DMS114 treated with DMSO at 0.1 percent for 48 hours (cell line): ENCODE results near the gene CLPTM1.
"Not testable (repeated sequence)": the region's sequence is repeated elsewhere in the genome, so short reads cannot be mapped to it uniquely, and the experiment has no call there.

Experiments used
- DNase-seq: peaks from one replicate; lab custom pipeline; 2025; ENCODE audit not compliant: unreplicated experiment; lab: John Stamatoyannopoulos, UW

The CLPTM1 gene

DNA sequence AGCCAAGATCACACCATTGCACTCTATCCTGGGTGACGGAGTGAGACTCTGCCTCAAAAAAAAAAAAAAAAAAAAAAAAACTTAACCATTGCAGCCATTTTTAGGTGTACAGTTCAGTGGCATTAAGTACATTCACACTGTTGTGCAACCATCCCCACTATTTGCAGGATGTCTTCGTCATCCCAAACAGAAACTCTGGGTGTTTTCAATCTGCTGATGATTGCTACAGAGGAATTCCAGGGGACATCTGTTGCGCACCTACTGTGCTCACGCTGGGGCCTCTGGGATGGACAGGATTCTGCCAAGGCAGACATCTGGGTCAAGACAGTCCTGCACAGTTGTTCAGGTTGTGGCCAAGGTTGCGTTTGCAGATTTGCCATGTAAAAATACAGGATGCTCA, 15.5 kb upstream of the CLPTM1 start:
- DNase-seq = no peak

DNA sequence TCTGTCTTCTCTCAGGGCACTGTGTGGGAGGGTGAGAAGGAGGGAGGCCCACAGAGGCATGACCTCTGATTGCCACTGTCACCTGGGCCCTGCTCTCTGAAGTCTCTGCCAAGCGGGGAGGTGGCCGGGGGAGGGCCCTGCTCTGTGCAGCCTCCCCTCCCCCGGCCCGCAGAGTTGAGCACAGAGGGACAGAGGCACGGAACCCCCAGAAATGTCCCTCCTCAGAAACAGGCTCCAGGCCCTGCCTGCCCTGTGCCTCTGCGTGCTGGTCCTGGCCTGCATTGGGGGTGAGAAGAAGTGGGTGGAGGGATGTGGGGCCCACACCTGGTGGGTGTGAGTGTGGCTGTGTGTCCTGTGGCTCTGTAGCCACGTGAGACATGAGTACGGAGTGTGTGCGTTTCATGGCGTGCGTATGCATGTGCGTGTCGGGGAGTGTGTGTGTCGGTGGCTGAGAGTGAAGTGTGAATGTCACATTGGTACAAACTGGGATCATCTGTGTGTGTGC, 13.1 kb upstream of the CLPTM1 start, which contains the start of gene APOC4:
APOC4 (plus strand) TSS at position 171 of the 505 bp plus-strand sequence; CDS start at position 212, 41 bp downstream.
- DNase-seq = no peak

DNA sequence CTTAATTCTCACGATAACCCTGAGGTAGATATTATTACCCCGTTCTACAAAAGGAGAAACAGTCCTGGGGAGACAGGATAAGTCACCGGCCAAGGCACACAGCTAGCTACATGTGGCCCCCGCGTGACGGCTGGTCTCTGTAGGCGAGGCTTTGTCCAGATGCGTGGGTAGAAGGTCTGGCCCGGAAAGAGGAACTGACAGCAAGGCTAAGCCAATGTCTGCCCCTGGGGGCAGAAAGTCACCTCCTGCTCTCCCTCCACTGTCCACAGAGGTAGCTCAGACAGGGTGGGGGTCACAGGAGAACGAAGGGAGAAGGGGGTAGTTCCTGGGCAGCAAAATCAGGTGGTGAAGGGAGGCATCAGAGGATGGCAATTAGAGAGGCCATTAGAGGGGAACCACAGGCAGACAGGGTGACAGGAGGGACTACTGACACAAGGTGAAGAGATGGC, 11.4 kb upstream of the CLPTM1 start:
- DNase-seq = no peak

DNA sequence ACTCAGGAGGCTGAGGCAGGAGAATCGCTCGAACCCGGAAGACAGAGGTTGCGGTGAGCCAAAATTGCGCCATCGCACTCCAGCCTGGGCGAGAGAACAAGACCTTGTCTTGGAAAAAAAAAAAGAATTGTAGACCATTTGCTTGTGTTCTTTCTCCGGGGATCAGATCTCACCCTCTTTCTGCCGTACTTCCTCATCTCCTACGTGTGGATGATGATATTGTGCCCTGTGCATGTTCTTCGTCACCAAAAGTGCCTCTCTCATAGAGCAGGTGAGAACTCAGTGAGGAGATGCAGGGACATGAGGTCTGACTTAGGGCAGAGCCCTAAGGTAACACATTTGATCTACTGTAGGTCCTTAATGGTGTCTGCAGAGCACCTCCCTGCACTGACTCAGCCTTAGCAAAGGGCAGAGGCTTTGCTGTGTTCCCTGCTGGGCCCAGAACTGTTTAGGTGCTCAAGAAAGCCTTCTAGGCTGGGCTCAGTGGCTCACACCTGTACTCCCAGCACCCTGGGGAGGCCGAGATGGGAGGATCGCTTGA, 8.1 kb upstream of the CLPTM1 start:
- DNase-seq = no peak

DNA sequence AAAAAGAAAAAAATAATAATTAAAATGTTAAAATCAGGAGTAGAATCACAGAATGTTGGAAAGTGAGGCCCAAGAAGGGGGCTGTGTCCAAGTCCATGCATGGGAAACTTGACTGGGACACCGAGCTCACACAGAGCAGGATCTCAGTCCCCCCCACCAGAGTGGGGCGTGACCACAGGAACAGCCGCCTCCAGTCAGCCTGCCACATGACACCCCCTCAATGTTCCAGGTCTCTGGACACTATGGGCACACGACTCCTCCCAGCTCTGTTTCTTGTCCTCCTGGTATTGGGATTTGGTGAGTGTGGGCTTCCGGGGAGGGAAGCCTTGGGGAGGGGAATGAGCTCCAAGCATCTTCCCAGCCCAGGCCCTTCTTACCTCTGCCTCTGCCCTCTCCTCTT, 6.9 kb upstream of the CLPTM1 start:
- DNase-seq = no peak

DNA sequence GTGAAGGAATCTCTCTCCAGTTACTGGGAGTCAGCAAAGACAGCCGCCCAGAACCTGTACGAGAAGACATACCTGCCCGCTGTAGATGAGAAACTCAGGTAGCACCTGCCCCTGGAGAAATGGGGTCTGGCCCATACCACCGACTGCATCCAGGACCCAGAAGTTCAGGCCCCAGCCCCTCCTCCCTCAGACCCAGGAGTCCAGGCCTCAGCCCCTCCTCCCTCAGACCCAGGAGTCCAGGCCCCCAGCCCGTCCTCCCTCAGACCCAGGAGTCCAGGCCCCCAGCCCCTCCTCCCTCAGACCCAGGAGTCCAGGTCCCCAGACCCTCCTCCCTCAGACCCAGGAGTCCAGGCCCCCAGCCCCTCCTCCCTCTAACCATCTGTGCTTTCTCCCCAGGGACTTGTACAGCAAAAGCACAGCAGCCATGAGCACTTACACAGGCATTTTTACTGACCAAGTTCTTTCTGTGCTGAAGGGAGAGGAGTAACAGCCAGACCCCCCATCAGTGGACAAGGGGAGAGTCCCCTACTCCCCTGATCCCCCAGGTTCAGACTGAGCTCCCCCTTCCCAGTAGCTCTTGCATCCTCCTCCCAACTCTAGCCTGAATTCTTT, 6.3 kb upstream of the CLPTM1 start:
- no peak for DNase-seq

DNA sequence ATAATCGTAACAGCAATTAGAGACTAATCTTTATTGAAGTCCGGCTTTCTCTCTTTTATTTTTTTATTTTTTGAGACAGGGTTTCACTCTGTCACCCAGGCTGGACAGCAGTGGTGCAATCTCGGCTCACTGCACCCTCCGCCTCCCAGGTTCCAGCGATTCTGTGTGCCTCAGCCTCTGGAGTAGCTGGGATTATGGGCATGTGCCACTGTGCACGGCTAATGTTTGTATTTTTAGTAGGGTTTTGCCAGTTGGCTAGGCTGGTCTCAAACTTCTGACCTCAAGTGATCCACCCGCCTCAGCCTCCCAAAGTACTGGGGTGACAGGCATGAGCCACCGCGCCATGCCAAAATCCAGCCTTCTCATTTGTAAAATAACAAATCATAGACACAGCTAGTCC, 5.6 kb upstream of the CLPTM1 start:
- DNase-seq = no peak

DNA sequence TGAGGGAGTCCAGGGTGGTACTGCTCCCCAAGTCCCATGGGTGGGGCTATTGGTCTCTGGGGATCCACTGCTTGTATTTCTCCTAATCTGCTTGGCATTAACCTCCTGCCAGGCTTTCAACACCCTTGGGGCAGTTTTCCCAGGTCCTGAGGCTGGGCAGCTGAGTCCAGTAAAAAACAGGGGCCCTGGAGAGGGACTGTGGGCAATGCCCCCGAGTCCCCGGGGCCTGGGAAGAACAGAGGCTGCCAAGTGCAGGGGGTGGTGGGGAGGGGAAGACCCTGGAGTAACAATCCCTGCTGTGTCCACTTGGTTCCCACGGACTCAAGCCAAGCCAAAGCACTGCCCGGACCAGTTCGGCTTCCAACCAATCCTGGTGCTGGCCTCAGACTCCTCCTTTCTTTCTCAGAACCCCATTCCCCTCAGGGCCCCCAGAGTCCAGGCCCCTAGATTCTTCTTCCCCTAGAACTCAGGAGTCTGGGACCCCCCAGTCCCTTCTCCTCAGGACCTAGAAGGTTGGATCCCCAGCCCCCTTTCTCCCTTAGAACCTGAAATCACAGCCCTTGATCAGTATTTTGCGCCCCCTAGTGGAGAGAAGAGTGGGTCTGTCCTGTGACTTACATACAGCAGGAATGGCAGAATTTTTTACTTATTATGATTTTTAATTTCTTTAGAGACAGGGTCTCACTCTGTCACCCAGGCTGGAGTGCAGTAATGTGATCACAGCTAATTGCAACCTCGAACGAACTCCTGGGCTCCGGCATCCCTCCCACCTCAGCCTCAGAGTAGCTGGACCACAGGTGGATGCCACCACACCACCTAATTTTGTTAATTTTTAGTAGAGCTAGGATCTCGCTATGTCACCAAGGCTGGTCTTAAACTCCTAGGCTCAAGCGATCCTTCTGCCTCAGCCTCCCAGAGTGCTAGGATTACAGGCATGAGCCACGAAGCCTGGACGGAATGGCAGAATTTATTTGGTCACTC, 3.7 kb upstream of the CLPTM1 start:
- peak; percentile 35 for DNase-seq

DNA sequence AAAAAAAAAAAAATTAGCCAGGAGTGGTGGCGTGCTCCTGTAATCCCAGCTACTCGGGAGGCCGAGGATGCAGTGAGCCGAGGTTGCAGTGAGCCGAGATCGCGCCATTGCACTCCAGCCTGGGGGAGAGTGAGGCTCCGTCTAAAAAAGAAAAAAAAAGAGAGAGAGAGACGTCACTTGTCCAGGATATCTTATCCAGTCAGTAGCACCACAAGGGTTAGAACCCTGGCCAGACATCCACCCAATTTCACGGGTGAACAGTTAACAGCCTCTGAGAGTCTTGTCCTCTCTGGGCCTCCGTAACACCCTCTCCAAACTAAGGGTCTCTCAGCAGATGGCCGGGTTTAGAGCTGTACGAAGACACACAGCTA, 917 bp upstream of the CLPTM1 start:
- DNase-seq = no peak

DNA sequence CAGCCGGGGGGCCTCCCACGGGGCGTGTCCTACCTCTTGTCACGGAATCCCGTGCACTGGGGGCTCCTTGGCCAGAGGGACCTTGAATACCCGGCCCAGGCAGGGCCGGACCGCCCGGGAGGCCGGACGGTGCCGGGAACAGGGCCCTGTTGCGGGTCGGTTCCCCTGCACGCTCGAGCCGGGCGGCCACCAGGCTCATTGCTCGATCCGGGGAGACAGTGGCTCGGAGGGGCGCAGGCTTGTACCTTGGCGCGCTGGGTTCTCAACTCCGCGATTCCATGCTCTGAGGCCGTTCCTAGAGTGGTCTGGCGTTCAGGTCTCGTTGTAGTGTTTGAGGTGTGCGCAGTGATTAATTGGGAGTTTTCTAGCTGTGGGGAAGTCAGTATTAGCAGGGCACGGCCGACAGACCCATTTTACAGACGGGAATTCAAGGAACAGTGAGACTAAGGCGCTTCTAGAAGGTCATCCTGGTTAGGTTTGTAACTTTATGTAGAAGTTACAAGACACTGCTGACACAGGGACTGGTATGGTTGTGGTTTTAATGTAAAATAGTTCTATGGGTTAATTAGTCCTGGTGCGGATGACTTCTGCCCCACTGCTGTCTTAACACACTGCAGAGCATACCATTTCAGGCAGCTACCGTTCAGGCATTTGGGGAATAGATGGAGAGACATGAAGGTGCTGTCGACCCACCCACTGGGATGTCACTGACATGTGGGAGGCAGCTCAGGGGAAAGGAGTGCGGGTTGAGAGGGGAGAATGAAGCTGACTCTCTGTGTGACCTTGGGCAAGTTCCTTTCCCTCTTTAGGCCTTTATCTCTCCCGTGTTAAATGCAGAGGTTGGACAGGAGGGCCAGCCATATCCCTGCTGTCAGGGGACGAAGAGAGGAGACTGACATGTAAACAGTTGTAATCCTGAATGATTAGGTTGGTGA, 592 bp downstream of the CLPTM1 start:
- DNase-seq = no peak

DNA sequence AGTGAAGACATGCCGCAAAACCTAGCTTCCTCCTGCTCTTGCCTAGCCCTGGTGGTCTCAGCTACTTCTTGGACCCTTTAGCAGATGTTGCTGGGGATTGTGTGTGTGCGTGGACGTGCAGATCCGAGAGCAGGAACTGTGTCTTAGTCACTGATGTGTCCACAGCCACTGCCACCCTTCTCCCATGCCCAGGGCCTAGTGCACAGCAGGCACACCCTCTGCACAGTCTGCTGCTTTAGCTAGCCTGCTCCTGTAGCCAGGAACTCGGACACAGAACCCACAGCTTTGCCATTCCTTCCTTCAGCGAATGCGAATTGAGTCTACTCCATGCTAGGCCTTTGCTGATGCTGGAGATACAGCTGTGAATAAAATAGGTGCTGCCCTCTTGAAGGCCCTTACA, 2.3 kb downstream of the CLPTM1 start:
- no peak for DNase-seq

DNA sequence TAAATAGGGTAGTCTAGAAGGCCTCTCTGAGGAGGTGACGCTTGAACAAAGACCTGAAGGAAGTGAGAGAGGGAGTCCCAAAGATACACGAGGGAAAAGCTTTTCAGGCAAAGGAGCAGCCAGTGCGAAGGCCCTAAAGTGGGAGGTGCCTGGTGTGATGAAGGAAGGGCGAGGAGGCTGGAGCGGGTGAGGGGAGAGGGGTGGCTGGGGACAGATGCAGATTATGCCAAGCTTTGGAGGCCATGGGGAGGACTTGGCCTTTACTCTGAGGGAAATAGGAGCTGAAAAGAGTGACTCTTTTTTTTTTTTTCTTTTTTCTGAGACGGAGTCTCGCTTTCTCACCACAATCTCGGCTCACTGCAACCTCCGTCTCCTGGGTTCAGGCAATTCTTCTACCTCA, 2.9 kb downstream of the CLPTM1 start:
- DNase-seq = no peak

DNA sequence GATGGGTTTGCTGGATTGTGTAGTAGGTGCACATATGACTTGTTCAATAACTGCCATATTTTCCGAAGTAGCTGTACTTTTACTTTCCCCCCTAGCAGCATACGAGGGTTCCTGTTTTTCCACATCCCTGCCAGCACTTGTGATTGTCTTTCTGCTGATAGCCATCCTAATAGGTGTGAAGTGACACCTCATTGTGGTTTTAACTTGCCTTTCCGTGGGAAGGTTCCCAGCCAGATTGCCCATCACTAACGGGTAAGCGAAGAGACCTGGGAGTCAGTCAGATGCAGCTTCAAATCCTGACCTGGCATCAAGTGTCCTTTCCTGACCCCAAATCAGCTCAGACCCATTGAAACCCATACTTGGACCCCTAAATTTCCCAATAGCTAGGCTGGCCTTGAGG, 4.5 kb downstream of the CLPTM1 start:
- DNase-seq = no peak

DNA sequence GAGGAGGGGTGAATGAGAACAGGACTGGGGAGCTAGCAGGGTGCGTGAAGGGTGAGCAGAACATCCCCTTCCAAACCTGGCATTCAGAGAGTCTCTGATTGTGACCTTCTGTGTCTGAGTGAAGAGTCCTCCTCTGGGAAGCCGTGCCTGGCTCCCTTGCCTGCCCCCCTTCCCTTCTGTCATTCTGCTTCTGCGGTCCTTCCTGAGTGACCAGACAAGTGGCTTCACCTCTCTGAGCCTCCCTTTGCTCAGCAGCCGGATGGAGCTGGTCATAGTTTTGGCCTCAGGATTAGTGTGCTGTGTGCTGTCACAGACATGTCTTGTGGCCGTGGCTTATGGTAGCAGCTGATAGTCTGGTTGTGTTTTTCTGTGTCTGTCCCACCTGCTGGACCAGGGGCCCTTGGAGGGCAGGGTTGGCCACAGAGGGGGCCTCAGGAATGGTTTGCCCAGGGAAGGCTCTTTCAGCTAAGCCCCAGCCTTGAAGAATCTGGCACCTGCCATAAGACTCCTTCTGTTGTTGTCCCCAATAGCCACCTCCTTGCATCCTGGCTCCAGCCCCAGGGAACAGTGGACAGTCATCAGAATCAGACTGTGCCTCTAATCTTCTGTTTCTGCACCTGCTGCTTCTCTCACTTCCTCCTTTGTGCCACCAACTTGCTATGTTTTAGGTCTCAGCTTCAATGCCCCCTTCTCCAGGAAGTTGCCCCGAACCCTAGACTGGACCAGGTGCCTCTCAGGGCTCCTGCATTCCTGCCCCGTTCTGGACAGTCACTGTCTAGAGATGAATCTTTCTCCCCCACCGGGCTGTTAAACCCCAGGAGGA, 5.9 kb downstream of the CLPTM1 start:
- no peak for DNase-seq

DNA sequence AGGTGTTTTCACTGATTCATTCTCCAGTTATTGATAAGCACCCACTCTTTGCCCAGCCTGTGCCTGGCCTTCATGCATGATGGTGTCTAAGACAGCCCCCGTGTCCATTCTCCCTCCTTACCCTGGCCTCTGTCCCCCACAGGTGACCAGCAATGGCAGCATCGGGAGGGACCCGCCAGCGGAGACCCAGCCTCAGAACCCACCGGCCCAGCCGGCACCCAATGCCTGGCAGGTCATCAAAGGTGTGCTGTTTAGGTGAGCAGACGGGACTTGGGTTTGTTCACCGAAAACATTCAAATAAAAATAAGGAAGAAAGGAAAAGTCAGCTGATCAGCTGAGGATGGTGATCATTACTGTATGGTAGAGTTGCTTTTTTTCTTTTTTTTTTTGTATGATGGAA, 6.6 kb downstream of the CLPTM1 start:
- no peak for DNase-seq

DNA sequence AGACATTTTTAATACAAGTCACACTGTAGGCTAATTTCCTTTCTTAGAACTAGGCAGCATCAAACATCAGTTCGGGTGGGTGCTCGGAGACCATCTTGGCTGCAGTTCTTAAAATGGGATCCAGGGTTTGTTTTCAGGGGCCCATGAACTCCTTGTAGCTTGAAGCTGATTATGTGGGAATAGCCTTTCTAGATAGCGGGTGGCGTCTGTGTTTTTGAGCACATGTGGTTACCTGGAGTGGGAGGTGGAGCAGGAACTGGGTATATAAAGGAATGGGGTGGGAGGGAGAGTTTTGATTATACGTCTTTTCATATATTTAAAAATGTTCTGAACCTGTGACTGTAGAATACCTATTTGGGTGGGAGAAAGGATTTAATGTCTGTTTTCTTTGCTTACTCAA, 12.9 kb downstream of the CLPTM1 start:
- no peak for DNase-seq

DNA sequence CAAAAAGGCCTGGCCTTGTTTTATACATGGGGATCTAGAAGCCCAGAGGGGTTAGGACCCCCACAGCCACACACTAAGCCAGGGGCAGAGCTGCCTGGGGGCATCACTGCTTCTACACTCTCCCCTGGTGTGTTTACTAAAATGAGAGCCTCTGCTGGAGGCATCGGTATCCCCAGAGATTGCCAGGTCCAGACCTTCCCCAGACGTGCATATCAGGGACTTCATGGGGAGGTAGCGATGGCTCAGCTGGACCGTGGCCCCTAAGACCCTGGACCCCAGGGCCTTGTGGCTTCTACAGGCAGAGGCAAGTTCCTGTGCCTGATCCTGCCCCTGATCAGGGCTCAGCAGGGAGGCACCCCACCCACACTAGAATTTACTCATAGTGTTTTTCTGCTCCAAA, 13.5 kb downstream of the CLPTM1 start:
- DNase-seq = no peak

DNA sequence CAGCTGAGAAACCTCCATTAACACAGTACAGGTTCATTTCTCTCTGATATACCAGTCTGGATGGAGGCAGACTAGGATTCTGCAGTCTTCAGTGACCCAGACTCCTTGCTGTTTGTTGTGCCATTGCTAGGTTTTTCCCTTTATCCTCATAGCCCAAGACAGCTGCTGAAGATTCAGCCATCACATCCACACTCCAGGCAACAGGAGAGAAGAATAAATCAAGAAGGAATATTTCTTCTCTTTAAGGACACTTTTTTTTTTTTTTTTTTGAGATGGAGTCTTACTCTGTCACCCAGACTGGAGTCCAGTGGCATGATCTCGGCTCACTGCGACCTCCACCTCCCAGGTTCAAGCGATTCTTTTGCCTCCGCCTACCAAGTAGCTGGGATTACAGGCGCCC, 14.3 kb downstream of the CLPTM1 start:
- DNase-seq = no peak

DNA sequence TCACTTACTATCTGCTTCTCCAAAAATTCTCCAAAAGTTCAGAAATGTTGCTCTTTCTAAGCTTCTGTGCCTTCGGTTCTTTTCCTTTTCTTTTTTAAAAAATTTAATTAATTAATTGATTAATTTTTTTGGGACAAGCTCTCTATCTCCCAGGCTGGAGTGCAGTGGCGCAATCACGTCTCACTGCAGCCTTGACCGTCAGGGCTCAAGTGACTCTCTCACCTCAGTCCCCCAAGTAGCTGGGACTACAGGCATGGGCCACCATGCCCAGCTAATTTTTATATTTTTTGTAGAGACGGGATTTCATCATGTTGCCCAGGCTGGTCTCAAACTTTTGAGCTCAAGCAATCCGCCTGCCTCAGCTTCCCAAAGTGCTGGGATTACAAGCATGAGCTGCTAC, 16.3 kb downstream of the CLPTM1 start:
- not testable (repeated sequence) for DNase-seq

DNA sequence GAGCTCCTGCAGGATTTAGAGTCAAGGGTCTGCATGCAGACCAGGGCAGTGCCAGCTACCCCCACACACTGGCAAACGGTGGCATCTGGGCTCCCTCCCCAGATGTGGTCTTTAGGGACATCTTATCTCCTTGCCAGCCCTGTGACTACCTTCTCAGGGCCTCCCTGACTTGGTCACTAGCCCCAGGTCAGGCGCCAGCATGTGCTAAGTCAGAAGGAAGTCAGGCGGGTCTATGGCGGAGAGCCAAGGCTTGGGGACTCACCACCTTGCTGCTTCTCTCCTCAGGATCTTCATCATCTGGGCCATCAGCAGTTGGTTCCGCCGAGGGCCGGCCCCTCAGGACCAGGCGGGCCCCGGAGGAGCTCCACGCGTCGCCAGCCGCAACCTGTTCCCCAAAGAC, 17.6 kb downstream of the CLPTM1 start:
- no peak for DNase-seq
